ENCODE data around the gene GINS3.

The GINS3 gene

DNA sequence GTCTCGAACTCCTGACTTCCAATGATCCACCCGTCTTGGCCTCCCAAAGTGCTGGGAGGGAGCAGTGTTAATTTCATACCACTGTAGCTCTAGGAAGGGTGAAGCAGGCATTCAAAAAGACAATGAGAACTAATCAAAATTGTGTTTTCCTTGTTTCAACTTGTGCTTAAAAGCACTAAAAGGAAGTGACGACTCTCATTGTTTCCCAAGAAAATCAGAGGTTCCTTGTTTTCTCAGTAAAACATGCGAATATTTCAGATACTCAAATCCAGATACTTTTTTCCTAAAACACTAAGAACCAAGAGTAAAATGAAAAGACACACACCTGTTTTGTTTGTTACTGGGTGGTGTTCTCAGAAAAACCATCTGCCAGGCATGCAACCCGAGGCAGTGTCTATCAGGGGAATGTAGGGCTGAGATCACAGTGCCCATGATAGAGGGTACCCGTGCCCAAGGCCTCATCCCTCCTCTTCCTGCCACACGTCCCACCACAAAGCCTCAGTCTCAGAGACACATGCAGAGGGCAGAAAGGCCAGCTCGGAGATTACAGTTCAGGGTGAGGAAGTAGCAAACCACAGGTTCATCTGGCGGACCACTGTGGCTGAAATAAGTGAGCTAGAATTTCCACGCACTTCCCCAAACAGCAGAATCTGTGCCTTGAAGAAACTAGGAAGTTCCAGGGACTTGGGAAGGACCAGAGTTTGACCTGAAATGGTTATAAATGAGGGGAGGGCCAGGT lies 33.7 kb downstream of the GINS3 start:
- peak in 1 of 2 donors; percentile 0 for DNase-seq (ENCODE audit: low read depth in 2 of 2)

DNA sequence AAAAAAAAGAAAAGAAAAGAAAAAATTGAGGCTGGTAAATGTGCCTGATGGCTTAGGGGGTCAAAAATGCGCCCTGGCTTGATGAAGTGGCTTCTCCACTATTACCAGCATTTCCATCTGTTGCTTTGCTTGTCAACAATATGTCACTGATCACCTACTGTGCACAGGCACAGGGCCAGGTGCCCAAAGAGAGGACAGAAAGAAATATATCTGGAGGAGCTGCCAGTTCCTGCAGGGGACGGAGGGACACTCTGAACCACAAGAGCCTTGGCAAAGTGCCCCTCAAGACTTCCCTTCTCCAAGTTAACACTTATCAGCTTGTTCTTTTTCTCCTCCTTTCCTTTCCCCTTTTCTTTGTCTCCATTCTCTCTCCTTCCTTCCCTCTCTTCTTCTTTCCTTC lies 34.7 kb downstream of the GINS3 start:
- DNase-seq (ENCODE audit: low read depth in 2 of 2): no peak

DNA sequence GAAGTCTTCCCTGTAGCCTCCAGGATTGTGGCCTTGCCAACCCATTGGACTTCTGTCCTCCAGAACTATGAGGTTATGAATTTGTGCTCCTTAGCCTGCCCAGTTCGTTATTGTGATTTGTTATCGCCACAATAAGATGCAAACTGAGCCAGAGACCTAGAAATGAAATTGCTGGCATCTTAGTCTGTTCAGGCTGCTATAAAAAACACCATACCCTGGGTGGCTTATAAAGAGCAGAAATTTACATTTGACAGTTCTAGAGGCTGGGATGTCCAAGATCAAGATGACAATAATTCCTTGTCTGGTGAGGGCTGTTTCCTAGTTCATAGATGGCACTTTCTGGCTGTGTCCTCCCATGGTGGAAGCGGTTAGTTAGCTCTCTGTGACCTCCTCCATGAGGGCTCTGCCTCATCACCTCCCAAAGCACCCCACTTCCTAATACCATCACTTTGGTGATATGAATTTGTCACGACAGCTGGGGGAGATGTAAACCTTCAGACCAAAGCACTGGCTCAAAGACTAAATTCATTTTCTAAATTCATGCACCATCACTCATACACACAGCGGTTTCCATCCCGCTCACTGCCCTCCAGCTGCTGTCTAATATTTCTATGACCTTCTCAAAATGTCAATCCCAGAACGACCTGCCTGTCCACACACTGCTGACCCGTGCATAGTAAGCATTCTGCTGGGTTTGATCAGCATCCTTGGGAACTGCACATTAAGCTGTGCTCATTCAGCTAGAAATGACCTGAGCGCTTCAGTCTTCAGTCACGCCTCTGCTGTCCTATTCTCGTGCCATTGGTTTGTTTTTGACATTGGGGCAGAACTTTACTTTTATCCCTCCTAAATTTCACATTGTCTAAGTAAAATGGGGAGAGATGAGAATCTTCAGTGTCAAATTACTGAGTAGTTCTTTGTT lies 36.6 kb downstream of the GINS3 start:
- no peak for DNase-seq (ENCODE audit: low read depth in 2 of 2)

DNA sequence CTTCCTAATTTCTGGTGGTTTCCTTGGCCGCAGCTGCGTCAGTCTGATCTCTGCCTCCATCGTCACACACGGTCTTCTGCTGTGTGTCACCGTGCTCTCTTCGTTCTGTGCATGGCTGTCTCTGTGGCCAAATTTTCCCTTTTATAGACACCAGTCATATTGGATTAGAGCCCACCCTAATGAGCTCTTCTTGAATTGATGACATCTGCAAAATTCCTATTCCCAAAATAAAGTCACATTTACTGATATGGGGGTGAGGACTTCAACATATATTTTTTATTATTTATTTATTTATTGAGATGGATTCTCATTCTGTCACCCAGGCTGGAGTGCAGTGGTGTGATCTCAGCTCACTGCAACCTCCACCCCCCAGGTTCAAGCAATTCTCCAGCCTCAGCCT lies 38.4 kb downstream of the GINS3 start:
- DNase-seq (ENCODE audit: low read depth in 2 of 2): no peak

DNA sequence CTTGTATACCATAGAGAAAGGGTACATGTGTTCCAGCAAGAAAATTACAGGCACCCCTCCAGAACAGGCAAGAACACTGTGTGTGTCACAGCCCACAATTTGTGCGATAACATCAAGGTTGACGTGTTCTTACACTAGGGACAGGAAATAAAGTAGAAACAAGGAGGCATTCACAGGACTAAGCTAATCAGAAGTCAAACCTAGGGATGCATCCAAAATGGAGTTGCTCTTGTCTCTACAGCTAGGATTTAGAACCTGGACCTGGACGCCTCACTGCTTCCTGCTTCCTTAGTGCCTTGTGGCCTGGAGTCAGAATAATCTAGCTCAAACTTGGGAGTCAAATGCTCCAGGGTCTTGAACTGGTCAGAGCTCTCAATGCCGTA lies 41.3 kb downstream of the GINS3 start:
- no peak for DNase-seq (ENCODE audit: low read depth in 2 of 2)

DNA sequence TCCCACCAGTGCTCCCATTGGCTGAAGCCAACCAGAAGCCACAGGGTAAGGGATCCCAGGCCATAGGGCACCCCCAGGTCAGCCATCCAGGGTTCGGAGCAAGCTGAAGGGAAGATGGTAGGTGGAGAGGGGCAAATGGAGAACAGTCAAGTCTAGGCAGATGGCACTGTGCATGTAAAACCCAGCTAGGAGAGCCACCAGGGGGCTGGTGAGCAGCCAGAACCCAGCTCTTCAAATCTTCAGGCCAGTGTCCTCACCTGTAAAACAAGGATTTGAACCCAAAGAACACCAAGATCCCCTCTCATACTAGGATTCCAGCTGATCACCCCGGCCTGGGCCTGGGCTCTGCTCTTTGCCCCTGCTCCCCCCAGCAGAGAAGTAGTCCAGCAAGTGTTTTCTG lies 43.5 kb downstream of the GINS3 start:
- no peak for DNase-seq (ENCODE audit: low read depth in 2 of 2)

DNA sequence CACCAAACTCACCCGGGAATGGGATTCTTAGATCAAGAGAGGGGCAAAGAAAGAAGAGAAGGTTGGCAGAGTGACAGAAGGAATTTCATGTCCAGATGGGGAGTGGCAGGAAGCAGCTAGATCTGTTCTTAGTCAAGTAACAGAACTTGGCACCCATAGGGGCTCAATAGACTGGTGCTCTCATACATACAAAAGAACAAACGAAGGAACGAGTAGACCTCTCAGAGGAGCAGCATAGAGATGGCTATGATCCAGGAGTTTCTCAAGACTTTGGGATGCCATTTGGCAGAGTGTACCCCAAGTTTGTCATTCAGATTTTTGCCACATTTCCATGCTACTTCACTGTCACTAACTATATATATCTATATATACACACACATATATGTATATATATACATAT lies 47.9 kb downstream of the GINS3 start:
- no peak for DNase-seq (ENCODE audit: low read depth in 2 of 2)

DNA sequence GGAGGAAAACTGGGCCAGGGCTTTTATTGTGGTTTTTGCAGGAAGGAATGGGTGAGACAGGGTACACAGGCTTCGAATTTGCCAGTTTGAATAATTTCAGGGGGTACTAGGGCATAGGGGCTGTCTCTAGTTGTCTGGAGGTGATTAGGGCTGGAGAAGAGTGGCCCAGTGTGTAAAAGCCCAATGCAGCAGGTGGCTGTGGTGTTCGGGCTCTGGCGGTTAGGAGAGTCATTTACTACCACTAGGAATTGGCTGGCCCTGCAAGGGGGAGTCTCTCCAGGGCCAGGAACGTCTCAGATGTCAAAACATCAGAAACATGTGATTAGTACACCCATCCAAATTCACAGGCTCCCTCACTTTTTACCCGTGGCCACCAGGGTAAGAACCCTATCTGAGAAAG lies 50.3 kb downstream of the GINS3 start:
- no peak for DNase-seq (ENCODE audit: low read depth in 2 of 2)

DNA sequence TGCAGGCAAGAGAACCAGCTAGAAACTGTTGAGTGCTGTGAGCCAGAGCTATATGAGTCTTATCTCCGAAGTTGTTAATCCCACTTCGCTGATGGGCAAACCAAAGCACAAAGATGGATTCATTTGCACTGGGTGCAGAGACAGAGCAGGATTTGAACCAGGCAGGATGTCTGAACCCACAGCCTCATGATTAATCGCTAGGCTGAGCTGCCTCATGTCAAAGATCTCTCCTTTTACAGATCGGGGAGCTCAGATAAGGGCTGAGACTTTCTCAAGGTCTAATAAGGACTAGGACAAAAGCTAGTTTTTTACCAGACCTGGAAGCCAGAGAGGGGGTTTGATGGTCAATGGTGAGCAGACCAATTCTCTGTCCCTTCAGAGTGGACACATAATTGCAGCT lies 51.5 kb downstream of the GINS3 start:
- DNase-seq (ENCODE audit: low read depth in 2 of 2): no peak

DNA sequence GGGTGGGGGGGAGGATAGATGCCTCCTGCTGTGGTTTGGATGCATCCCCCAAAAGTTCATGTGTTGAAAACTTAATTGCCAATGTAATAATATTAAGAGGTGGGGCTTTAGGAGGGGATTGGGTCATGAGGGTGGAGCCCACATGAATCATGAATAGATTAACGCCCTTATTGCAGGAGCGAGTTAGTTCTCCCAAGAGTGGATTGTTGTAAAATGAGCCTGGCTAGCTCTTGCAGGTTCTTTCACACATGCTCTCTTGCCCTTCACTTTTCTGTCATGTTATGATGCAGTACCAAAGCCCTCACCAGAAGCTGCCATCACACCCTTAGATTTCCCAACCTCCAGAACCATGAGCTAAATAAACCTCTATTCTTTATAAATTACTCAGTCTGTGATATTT lies 52.0 kb downstream of the GINS3 start:
- DNase-seq (ENCODE audit: low read depth in 2 of 2): no peak

DNA sequence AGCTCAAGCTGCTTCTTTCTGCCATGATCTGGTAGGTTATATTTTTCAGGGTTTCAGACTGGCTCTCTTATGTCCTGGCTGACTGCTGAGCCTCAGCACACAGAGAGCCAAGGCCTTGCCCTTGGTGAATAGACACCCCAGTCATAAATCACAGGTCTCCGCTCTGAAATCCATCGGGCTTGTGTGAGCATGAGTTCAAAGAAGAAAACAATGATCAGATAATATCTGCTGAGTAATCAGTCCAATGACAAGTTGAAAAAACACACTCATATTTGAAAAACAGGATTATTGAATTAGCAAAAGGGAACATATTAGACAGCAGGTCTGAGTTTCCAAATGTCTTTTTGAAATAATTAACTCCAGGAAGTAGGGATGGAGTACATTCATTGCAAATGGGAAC lies 56.6 kb downstream of the GINS3 start:
- no peak for DNase-seq (ENCODE audit: low read depth in 2 of 2)

DNA sequence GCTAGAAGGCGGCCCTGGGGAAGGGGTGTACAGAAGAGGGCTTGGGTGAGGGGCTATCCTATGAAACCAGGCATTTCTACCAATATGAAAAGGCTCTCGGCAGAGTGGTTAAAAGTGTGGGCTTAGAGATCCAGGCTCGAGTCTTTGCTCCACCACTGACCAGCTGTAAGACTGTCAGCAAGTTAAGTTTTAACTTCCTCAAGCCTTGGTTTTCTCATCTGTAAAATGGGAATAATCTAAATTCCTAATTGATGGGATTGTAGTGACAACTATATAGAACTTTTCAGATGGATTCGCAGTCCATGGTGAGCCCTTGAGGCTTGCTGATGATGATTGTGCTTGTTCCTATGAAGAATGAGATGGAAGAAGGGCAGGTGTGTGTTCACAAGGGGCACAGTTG lies 57.0 kb downstream of the GINS3 start:
- no peak for DNase-seq (ENCODE audit: low read depth in 2 of 2)

DNA sequence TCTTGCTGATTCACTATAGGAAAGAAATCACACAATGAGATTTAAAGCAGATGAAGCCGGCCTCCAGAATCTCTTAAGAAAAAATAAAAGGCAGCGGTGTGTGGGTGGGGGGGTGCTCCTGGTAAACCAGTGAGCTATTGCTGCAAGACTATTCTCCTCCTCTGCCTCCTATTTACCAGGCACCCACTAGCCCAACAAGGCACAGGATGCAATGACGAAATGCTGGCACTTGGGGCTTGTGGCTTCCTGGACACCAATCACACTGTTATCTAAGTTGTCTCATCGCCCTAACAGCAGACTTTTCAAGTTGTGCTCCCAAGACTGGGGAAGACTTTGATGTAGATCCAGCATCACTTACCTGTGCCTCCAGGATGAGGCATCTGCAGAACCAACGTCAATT lies 57.5 kb downstream of the GINS3 start:
- no peak for DNase-seq (ENCODE audit: low read depth in 2 of 2)

DNA sequence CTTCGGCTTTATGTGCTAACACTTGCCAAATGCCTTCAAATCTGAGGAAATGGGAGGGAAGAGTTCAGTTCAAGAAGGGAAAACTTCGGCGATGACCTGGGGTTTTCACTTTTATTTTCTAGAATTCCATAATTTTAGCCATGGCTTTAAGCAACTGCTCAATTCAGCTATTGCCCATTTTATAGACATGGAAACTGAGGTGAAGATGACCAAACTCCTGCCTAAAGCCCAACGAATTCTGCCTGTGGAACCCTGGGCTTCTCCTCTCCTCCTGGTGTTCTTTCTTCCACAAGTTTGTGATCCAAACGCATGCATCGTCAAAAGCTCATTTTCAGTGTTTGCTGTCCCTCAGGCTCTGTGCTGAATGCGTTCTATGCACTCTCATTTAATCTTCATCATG lies 58.3 kb downstream of the GINS3 start:
- no peak for DNase-seq (ENCODE audit: low read depth in 2 of 2)

DNA sequence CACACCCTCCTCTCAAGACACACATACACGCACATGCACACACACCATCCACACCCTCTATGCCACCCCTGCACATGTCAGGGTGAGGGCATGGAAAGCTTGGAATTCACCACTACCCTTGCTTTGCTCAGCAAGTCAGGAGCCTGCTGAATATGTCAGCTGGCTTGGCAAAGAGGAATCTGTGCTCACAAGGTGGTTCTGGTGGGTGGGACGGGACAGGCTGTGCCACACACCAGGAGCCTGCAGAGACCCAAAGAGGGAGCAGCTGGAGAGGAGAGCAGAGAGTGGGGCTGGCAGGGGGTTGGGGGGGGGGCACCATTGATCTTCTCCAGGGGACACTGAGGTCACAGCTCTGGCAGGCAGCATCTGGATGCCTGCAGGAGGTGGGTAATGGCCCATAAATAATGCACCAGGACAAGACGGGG lies 59.0 kb downstream of the GINS3 start:
- DNase-seq (ENCODE audit: low read depth in 2 of 2): no peak

DNA sequence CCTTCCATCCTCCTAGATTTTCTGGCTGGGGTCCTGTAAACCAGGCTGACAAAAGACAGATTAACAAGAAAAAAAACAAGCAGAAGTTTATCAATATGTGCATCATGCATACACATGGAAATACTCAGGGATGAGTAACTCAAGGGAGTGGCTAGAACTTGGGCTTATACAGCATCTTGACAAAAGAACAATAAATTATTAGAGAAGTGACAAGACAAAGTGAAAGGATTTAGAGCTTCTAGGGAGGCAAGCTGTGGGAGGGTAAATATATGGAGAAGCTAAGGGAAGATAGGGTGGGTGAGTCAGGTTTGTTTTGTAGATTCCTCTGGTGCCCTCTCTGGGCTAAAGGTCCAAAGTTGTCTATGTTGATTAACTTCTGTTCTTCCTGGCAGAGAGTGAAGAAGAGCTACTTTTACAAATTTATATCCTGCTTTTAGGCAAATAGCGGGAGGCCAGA lies 59.7 kb downstream of the GINS3 start:
- DNase-seq (ENCODE audit: low read depth in 2 of 2): no peak

DNA sequence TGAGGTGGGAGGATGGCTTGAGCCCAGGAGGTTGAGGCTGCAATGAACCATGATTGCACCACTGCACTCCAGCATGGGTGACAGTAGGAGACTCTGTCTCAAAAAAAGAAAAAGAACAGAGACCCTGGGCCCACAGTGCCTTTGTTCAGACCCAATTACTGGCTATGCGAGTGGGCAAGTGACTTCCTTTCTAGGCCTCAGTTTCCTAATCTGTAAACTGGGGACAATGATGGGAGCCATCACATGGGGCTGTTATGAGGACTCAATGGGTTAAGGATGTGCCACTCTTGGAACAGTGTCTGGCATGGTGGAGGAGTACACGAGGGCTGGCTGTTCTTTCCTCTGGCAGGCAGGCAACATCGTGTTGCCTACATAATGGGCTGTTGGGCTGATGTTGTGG lies 60.4 kb downstream of the GINS3 start:
- no peak for DNase-seq (ENCODE audit: low read depth in 2 of 2)

DNA sequence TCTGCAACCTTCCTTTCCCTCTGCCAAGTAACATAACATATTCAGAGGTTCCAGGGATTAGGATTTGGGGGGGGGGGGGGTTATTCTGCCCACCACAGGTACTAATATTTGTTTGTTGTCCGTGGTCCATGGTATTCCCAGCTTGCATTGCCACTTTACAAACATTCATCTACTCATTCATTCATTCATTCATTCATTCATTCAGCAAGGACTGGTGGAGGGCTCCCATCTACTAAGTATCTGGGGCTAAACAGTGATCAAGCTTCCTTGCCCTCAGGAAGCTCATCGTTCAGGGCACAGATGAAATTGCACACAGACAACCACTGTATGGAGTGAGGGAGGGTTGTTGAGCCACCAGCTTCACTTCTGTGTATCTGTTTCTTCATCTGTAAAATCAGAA lies 61.9 kb downstream of the GINS3 start:
- no peak for DNase-seq (ENCODE audit: low read depth in 2 of 2)

DNA sequence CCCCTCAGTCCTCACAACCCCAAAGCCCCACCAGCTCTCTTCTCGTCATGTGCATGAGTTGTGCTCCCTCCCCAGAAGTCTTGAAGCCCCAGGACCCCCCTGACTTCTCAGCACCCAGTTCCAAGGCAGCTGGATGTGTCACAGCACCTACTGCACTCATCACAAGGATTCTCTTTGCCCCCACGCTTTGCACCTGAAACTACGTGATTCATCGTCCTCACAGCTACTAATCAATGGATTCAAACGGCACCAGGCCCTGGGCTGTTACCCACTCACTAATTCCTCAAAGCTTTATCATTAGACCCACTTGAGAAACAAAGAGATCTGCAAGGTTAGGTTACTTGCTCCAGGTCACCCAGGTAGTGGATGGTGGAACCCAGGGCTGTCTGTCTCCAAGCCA lies 62.6 kb downstream of the GINS3 start:
- no peak for DNase-seq (ENCODE audit: low read depth in 2 of 2)

All from stimulated activated CD4-positive, alpha-beta T cell treated with anti-CD3 and anti-CD28 coated beads, Interleukin-4, amount 100 ng/mL, for 48 hours (primary cell).